ENCODE results near the gene COPA.

GRCh38 chr1:160377585-160378206 is 34.6 kb upstream of the COPA start:
- TF ChIP-seq CTCF (IDR thresholded peaks at IDR 0.05) = no peak
- TF ChIP-seq POLR2A (IDR thresholded peaks at IDR 0.05) = no peak
